Measurements from ENCODE around the gene SPR. TPM values are rescaled to one million over a fixed set of nuclear protein-coding genes. Genes with fewer than 3 reads are reported as not detected.

SPR gene
- total and polyA plus RNA-seq, 7 experiments from 2014 or later = 0.24 to 2.3 (median 1.0) TPM; not detected in 2

- intact Hi-C loops (cut with micrococcal nuclease) = no loop called here
- H3K27ac ChIP-seq (ENCODE audit: low read depth, low read length) = no peak overlapping the region
- ChIA-PET CTCF (interaction anchor here (1.0 kb wide), 1 partner anchor 14 kb away, joined by 3 read pairs; no protein-coding TSS in a partner anchor), POLR2A (no interaction called here)
- ATAC-seq (no peak), DNase-seq (no peak)
- H3K9me3 ChIP-seq (ENCODE audit: control insufficient read depth in 2 of 3, low read length in 3 of 3) = no peaks in the 10 kb centered on the region
- Mint-ChIP-seq H3K27ac (no peak overlapping the region), H3K36me3 (no peaks in the 10 kb centered on the region), H3K27me3 (peaks cover 8 to 26% (median 13%) of the 10 kb centered on the region in 5 donors), H3K4me1 (no peaks in the 10 kb centered on the region), H3K4me3 (no peak overlapping the region), H3K9me3 (no peaks in the 10 kb centered on the region)
- H3K4me1 ChIP-seq (ENCODE audit: control insufficient read depth in 2 of 2, insufficient read depth in 2 of 2, low read length in 2 of 2) = no peaks in the 10 kb centered on the region
- no peak overlapping the region for H3K4me3 ChIP-seq (ENCODE audit: low read length)
- H3K27me3 ChIP-seq (ENCODE audit: control insufficient read depth in 2 of 2, insufficient read depth in 2 of 2, low read length in 2 of 2) = peaks cover 0 to 3% of the 10 kb centered on the region in 2 donors
- H3K36me3 ChIP-seq (ENCODE audit: control insufficient read depth in 2 of 3, insufficient read depth in 3 of 3, low read length in 3 of 3) = no peaks in the 10 kb centered on the region
Observed at GRCh38 chr2:72847534-72848315, 39.5 kb upstream of the SPR start.

- Mint-ChIP-seq H3K9me3 (no peaks in the 10 kb centered on the region), H3K4me3 (no peak overlapping the region), H3K27ac (no peak overlapping the region), H3K4me1 (no peaks in the 10 kb centered on the region), H3K36me3 (no peaks in the 10 kb centered on the region), H3K27me3 (peaks cover 8 to 24% (median 11%) of the 10 kb centered on the region in 5 donors)
- no peak overlapping the region for H3K27ac ChIP-seq (ENCODE audit: low read depth, low read length)
- ATAC-seq = no peak
- no peaks in the 10 kb centered on the region for H3K9me3 ChIP-seq (ENCODE audit: control insufficient read depth in 2 of 3, low read length in 3 of 3)
- H3K36me3 ChIP-seq (ENCODE audit: control insufficient read depth in 2 of 3, insufficient read depth in 3 of 3, low read length in 3 of 3) = no peaks in the 10 kb centered on the region
- POLR2A ChIA-PET = no interaction called here
- CTCF ChIA-PET = no interaction called here
- no peaks in the 10 kb centered on the region for H3K4me1 ChIP-seq (ENCODE audit: control insufficient read depth in 2 of 2, insufficient read depth in 2 of 2, low read length in 2 of 2)
- peaks cover 0 to 3% of the 10 kb centered on the region in 2 donors for H3K27me3 ChIP-seq (ENCODE audit: control insufficient read depth in 2 of 2, insufficient read depth in 2 of 2, low read length in 2 of 2)
- DNase-seq = no peak
- H3K4me3 ChIP-seq (ENCODE audit: low read length) = no peak overlapping the region
- intact Hi-C loops (cut with micrococcal nuclease) = no loop called here
Observed at GRCh38 chr2:72848436-72849137, 38.6 kb upstream of the SPR start.

GRCh38 chr2:72849138-72849462 lies 38.1 kb upstream of the SPR start:
- Mint-ChIP-seq H3K27ac (no peak overlapping the region), H3K4me1 (no peaks in the 10 kb centered on the region), H3K9me3 (no peaks in the 10 kb centered on the region), H3K27me3 (peaks cover 8 to 22% (median 14%) of the 10 kb centered on the region in 5 donors), H3K4me3 (no peak overlapping the region), H3K36me3 (no peaks in the 10 kb centered on the region)
- Histone ChIP-seq H3K9me3 (ENCODE audit: control insufficient read depth in 2 of 3, low read length in 3 of 3) (no peaks in the 10 kb centered on the region), H3K4me3 (ENCODE audit: low read length) (no peak overlapping the region), H3K36me3 (ENCODE audit: control insufficient read depth in 2 of 3, insufficient read depth in 3 of 3, low read length in 3 of 3) (no peaks in the 10 kb centered on the region), H3K27ac (ENCODE audit: low read depth, low read length) (no peak overlapping the region), H3K27me3 (ENCODE audit: control insufficient read depth in 2 of 2, insufficient read depth in 2 of 2, low read length in 2 of 2) (peaks cover 0 to 3% of the 10 kb centered on the region in 2 donors), H3K4me1 (ENCODE audit: control insufficient read depth in 2 of 2, insufficient read depth in 2 of 2, low read length in 2 of 2) (no peaks in the 10 kb centered on the region)
- no peak for ATAC-seq
- no peak for DNase-seq
- intact Hi-C loops (cut with micrococcal nuclease) = no loop called here
- POLR2A ChIA-PET = no interaction called here
- CTCF ChIA-PET = no interaction called here

DNA sequence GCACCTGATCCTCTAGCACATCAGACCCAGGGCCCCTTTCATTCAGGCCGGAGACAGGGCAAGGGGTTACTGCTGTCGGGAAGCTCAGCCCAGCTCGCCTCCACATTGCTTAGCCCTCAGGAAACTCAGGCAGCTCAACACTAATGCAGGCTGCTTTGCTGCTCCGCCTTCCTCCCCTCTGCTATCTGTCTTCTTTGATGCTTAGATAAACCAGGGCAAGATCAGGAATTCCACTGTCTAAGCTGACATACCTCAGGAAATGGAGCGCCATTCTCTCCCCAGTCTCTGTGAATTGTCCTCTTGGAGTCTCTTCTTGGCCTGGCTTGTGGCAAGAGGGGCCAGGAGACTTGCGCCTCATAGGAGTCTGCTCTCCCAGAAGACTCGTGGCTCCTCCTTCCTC lies 35.9 kb upstream of the SPR start:
- no peak overlapping the region for H3K27ac Mint-ChIP-seq
- ATAC-seq = no peak
- POLR2A ChIA-PET = no interaction called here
- no peaks in the 10 kb centered on the region for H3K9me3 Mint-ChIP-seq
- Histone ChIP-seq H3K27ac (ENCODE audit: low read depth, low read length) (no peak overlapping the region), H3K4me3 (ENCODE audit: low read length) (no peak overlapping the region), H3K4me1 (ENCODE audit: control insufficient read depth in 2 of 2, insufficient read depth in 2 of 2, low read length in 2 of 2) (no peaks in the 10 kb centered on the region), H3K27me3 (ENCODE audit: control insufficient read depth in 2 of 2, insufficient read depth in 2 of 2, low read length in 2 of 2) (peaks cover 0 to 3% of the 10 kb centered on the region in 2 donors), H3K36me3 (ENCODE audit: control insufficient read depth in 2 of 3, insufficient read depth in 3 of 3, low read length in 3 of 3) (no peaks in the 10 kb centered on the region), H3K9me3 (ENCODE audit: control insufficient read depth in 2 of 3, low read length in 3 of 3) (no peaks in the 10 kb centered on the region)
- DNase-seq = no peak
- intact Hi-C loops (cut with micrococcal nuclease) = no loop called here
- no peaks in the 10 kb centered on the region for H3K36me3 Mint-ChIP-seq
- no peaks in the 10 kb centered on the region for H3K4me1 Mint-ChIP-seq
- no peak overlapping the region for H3K4me3 Mint-ChIP-seq
- CTCF ChIA-PET = no interaction called here
- peaks cover 28 to 34% (median 31%) of the 10 kb centered on the region in 5 donors for H3K27me3 Mint-ChIP-seq

DNA sequence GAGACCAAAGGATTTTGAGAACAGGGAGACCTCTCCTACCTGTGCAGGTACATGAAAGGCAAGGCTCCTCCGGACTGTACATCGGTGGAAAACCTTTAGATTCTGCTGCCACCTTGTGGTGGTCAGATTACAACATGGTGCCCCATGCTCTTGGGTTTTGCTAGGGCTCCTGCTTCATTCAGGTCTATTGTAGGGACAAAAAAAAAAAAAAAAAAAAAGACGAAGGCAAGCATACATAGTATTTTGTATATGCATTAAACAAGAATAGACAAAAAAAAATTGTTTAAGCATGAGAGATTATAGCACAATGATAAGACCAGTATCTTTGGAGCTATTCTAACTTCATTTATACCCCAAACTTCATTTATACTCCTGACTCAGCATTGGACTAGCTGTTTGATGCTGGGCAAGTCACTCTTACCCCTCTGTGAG lies 27.4 kb upstream of the SPR start:
- H3K36me3 ChIP-seq (ENCODE audit: control insufficient read depth in 2 of 3, insufficient read depth in 3 of 3, low read length in 3 of 3) = no peaks in the 10 kb centered on the region
- ChIA-PET CTCF (interaction anchor here (0.8 to 4.1 kb wide), 8 partner anchors 8 to 91 kb away, joined by 3 to 22 read pairs (median 4); no protein-coding TSS in a partner anchor), POLR2A (no interaction called here)
- Mint-ChIP-seq H3K4me1 (peaks cover 3 to 11% (median 8%) of the 10 kb centered on the region in 7 donors), H3K9me3 (no peaks in the 10 kb centered on the region), H3K27me3 (peaks cover 42 to 65% (median 60%) of the 10 kb centered on the region in 5 donors), H3K4me3 (no peak overlapping the region), H3K36me3 (no peaks in the 10 kb centered on the region), H3K27ac (no peak overlapping the region)
- peak; percentile 13 to 52 (median 42) for DNase-seq
- no peak overlapping the region for H3K4me3 ChIP-seq (ENCODE audit: low read length)
- peaks cover 4 to 5% of the 10 kb centered on the region in 2 donors for H3K27me3 ChIP-seq (ENCODE audit: control insufficient read depth in 2 of 2, insufficient read depth in 2 of 2, low read length in 2 of 2)
- no peaks in the 10 kb centered on the region for H3K9me3 ChIP-seq (ENCODE audit: control insufficient read depth in 2 of 3, low read length in 3 of 3)
- intact Hi-C loops (cut with micrococcal nuclease) = loop anchor here (1.0 to 5.0 kb wide), 3 partner anchors 57 to 938 kb away; partner anchors contain the start of gene EMX1 (in 1 of the 2)
- H3K4me1 ChIP-seq (ENCODE audit: control insufficient read depth in 2 of 2, insufficient read depth in 2 of 2, low read length in 2 of 2) = peaks cover 4% of the 10 kb centered on the region in 2 donors
- no peak overlapping the region for H3K27ac ChIP-seq (ENCODE audit: low read depth, low read length)
- peak; percentile 77 for ATAC-seq

GRCh38 chr2:72862239-72862988 lies 24.8 kb upstream of the SPR start:
- H3K27me3 Mint-ChIP-seq = peaks cover 29 to 63% (median 61%) of the 10 kb centered on the region in 5 donors
- peak overlapping the region in 1 of 9 donors; percentile 49 for H3K27ac Mint-ChIP-seq
- Histone ChIP-seq H3K9me3 (ENCODE audit: control insufficient read depth in 2 of 3, low read length in 3 of 3) (no peaks in the 10 kb centered on the region), H3K4me3 (ENCODE audit: low read length) (no peak overlapping the region), H3K27me3 (ENCODE audit: control insufficient read depth in 2 of 2, insufficient read depth in 2 of 2, low read length in 2 of 2) (peaks cover 4 to 5% of the 10 kb centered on the region in 2 donors), H3K4me1 (ENCODE audit: control insufficient read depth in 2 of 2, insufficient read depth in 2 of 2, low read length in 2 of 2) (peaks cover 4% of the 10 kb centered on the region in 2 donors), H3K36me3 (ENCODE audit: control insufficient read depth in 2 of 3, insufficient read depth in 3 of 3, low read length in 3 of 3) (no peaks in the 10 kb centered on the region), H3K27ac (ENCODE audit: low read depth, low read length) (no peak overlapping the region)
- no peaks in the 10 kb centered on the region for H3K9me3 Mint-ChIP-seq
- peak overlapping the region; percentile 27 to 80 (median 69) for H3K4me3 Mint-ChIP-seq
- H3K4me1 Mint-ChIP-seq = peaks cover 3 to 11% (median 8%) of the 10 kb centered on the region in 7 donors
- POLR2A ChIA-PET = no interaction called here
- intact Hi-C loops (cut with micrococcal nuclease) = loop anchor here (2.0 to 5.0 kb wide), 6 partner anchors 38 to 1314 kb away; partner anchors contain the start of gene EMX1 (in 1 of the 2)
- CTCF ChIA-PET = interaction anchor here (0.6 to 4.1 kb wide), 9 partner anchors 9 to 268 kb away, joined by 3 to 22 read pairs (median 4); no protein-coding TSS in a partner anchor
- ATAC-seq = peak; percentile 97
- peak; percentile 63 to 91 (median 83) for DNase-seq
- H3K36me3 Mint-ChIP-seq = no peaks in the 10 kb centered on the region
